Measurements from ENCODE around the gene SNIP1.
A peak's percentile ranks its signal among the peaks of the same experiment; 100 is the strongest.
"Not testable (repeated sequence)": the region's sequence is repeated elsewhere in the genome, so short reads cannot be mapped to it uniquely, and the experiment has no call there.

The SNIP1 gene, protein sequence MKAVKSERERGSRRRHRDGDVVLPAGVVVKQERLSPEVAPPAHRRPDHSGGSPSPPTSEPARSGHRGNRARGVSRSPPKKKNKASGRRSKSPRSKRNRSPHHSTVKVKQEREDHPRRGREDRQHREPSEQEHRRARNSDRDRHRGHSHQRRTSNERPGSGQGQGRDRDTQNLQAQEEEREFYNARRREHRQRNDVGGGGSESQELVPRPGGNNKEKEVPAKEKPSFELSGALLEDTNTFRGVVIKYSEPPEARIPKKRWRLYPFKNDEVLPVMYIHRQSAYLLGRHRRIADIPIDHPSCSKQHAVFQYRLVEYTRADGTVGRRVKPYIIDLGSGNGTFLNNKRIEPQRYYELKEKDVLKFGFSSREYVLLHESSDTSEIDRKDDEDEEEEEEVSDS

DNA sequence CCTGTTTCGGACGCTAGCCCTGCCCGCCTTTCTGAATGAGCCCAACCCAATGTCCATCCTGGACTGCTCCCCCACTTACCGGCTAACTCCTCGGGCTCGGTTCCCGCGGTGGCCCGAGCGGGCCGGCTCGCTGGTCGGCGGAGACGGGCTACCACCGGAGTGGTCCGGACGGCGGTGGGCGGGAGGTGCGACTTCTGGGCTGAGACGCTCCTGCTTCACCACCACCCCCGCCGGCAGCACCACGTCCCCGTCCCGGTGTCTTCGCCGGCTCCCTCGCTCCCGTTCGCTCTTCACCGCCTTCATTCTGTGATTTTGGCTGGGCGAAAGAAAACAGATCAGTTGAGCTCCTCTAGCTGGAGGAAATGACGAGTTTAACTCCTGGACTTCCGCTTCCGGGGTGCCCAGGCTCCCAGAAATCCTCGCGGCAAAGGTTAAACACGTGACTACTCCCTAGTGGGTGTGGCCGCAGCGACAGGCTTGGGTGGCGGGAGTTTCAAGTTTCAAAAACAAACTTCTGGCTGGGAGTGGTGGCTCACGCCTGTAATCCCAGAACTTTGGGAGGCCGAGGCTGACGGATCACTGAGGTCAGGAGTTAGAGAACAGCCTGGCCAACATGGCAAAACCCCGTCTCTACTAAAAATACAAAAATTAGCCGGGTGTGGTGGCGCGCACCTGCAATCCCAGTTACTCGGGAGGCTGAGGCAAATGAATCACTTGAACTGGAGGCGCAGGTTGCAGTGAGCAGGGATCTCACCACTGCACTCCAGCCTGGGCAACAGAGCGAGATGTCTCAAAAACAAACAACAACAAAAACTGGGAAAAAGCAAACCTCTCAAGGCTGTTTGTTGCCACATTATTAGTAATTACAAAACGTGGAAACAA lies at the start of gene SNIP1:
Gene SNIP1, minus strand, starts transcription at position 367 of the 882 bp plus-strand sequence. Its CDS starts 64 bp downstream, at position 303.
- Histone ChIP-seq H3K9me3 (ENCODE audit: control insufficient read depth, low read length) (no peaks in the 10 kb centered on the region), H3K4me3 (ENCODE audit: low read length) (peak within 1 kb of the TSS; percentile 97), H3K4me1 (ENCODE audit: control insufficient read depth, insufficient read depth, low read length) (peaks cover 27% of the 10 kb centered on the region), H3K27me3 (replicated peaks; ENCODE audit: control insufficient read depth, insufficient read depth, low read length) (no peaks in the 10 kb centered on the region), H3K36me3 (ENCODE audit: control insufficient read depth, insufficient read depth, low read length, severe bottlenecking) (peaks cover 16% of the 10 kb centered on the region), H3K9ac (ENCODE audit: low read length) (peak within 1 kb of the TSS; percentile 94)
- DNase-seq (ENCODE audit: low read depth) = peak; percentile 98

GRCh38 chr1:37602750-37603694 lies 48.9 kb upstream of the SNIP1 start:
- no peak overlapping the region for H3K9ac ChIP-seq (ENCODE audit: low read length)
- peak; percentile 81 for DNase-seq (ENCODE audit: low read depth)
- peaks cover 23% of the 10 kb centered on the region for H3K27me3 ChIP-seq (replicated peaks; ENCODE audit: control insufficient read depth, insufficient read depth, low read length)
- no peaks in the 10 kb centered on the region for H3K36me3 ChIP-seq (ENCODE audit: control insufficient read depth, insufficient read depth, low read length, severe bottlenecking)
- no peaks in the 10 kb centered on the region for H3K9me3 ChIP-seq (ENCODE audit: control insufficient read depth, low read length)
- no peak overlapping the region for H3K4me3 ChIP-seq (ENCODE audit: low read length)
- H3K4me1 ChIP-seq (ENCODE audit: control insufficient read depth, insufficient read depth, low read length) = peaks cover 10% of the 10 kb centered on the region

DNA sequence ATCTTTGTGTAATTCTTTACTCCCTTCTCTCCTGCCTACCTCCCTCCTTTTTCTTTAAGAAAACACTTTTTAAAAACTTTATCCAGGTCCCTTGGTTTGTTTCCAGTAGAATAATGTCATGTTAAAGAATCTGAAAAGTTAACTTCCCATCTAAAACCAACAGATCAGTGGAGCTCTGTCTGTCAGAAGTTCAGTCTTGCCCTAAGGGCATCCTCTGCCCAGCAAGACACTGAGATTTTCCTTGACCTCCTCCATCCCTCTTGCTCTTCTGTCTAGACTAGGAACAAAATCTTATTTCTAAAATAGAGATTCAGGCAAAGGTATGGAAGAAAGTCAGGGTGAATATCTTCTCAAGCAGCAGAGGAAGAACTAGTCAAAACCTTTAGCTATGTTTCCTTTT lies 47.3 kb upstream of the SNIP1 start:
- Histone ChIP-seq H3K4me3 (ENCODE audit: low read length) (no peak overlapping the region), H3K4me1 (ENCODE audit: control insufficient read depth, insufficient read depth, low read length) (peaks cover 10% of the 10 kb centered on the region), H3K9me3 (ENCODE audit: control insufficient read depth, low read length) (no peaks in the 10 kb centered on the region), H3K27me3 (replicated peaks; ENCODE audit: control insufficient read depth, insufficient read depth, low read length) (peaks cover 10% of the 10 kb centered on the region), H3K36me3 (ENCODE audit: control insufficient read depth, insufficient read depth, low read length, severe bottlenecking) (no peaks in the 10 kb centered on the region), H3K9ac (ENCODE audit: low read length) (no peak overlapping the region)
- peak; percentile 14 for DNase-seq (ENCODE audit: low read depth)

GRCh38 chr1:37599940-37600339 lies 45.8 kb upstream of the SNIP1 start:
- H3K36me3 ChIP-seq (ENCODE audit: control insufficient read depth, insufficient read depth, low read length, severe bottlenecking) = no peaks in the 10 kb centered on the region
- peaks cover 10% of the 10 kb centered on the region for H3K27me3 ChIP-seq (replicated peaks; ENCODE audit: control insufficient read depth, insufficient read depth, low read length)
- H3K9me3 ChIP-seq (ENCODE audit: control insufficient read depth, low read length) = no peaks in the 10 kb centered on the region
- peaks cover 6% of the 10 kb centered on the region for H3K4me1 ChIP-seq (ENCODE audit: control insufficient read depth, insufficient read depth, low read length)
- no peak for DNase-seq (ENCODE audit: low read depth)
- H3K9ac ChIP-seq (ENCODE audit: low read length) = no peak overlapping the region
- H3K4me3 ChIP-seq (ENCODE audit: low read length) = no peak overlapping the region

GRCh38 chr1:37596182-37596667 lies 42.1 kb upstream of the SNIP1 start:
- Histone ChIP-seq H3K4me1 (ENCODE audit: control insufficient read depth, insufficient read depth, low read length) (peaks cover 35% of the 10 kb centered on the region), H3K36me3 (ENCODE audit: control insufficient read depth, insufficient read depth, low read length, severe bottlenecking) (peaks cover 14% of the 10 kb centered on the region), H3K4me3 (ENCODE audit: low read length) (peak overlapping the region; percentile 100), H3K27me3 (replicated peaks; ENCODE audit: control insufficient read depth, insufficient read depth, low read length) (peaks cover under 1% of the 10 kb centered on the region), H3K9me3 (ENCODE audit: control insufficient read depth, low read length) (no peaks in the 10 kb centered on the region), H3K9ac (ENCODE audit: low read length) (peak overlapping the region; percentile 98)
- no peak for DNase-seq (ENCODE audit: low read depth)

GRCh38 chr1:37595440-37596181 lies 41.5 kb upstream of the SNIP1 start, which contains the start of gene GNL2:
GNL2 (minus strand) TSS chr1:37595937; CDS start chr1:37595822, 115 bp downstream.
- peak within 1 kb of the TSS; percentile 100 for H3K4me3 ChIP-seq (ENCODE audit: low read length)
- peaks cover 20% of the 10 kb centered on the region for H3K36me3 ChIP-seq (ENCODE audit: control insufficient read depth, insufficient read depth, low read length, severe bottlenecking)
- peak within 1 kb of the TSS; percentile 98 for H3K9ac ChIP-seq (ENCODE audit: low read length)
- no peaks in the 10 kb centered on the region for H3K9me3 ChIP-seq (ENCODE audit: control insufficient read depth, low read length)
- peak; percentile 100 for DNase-seq (ENCODE audit: low read depth)
- peaks cover 35% of the 10 kb centered on the region for H3K4me1 ChIP-seq (ENCODE audit: control insufficient read depth, insufficient read depth, low read length)
- H3K27me3 ChIP-seq (replicated peaks; ENCODE audit: control insufficient read depth, insufficient read depth, low read length) = no peaks in the 10 kb centered on the region

- H3K4me3 ChIP-seq (ENCODE audit: low read length) = peak overlapping the region; percentile 100
- H3K27me3 ChIP-seq (replicated peaks; ENCODE audit: control insufficient read depth, insufficient read depth, low read length) = no peaks in the 10 kb centered on the region
- H3K36me3 ChIP-seq (ENCODE audit: control insufficient read depth, insufficient read depth, low read length, severe bottlenecking) = peaks cover 38% of the 10 kb centered on the region
- DNase-seq (ENCODE audit: low read depth) = no peak
- H3K9ac ChIP-seq (ENCODE audit: low read length) = no peak overlapping the region
- peaks cover 35% of the 10 kb centered on the region for H3K4me1 ChIP-seq (ENCODE audit: control insufficient read depth, insufficient read depth, low read length)
- H3K9me3 ChIP-seq (ENCODE audit: control insufficient read depth, low read length) = no peaks in the 10 kb centered on the region
These were observed 39.6 kb upstream of the SNIP1 start for GRCh38 chr1:37593726-37594125.

DNA sequence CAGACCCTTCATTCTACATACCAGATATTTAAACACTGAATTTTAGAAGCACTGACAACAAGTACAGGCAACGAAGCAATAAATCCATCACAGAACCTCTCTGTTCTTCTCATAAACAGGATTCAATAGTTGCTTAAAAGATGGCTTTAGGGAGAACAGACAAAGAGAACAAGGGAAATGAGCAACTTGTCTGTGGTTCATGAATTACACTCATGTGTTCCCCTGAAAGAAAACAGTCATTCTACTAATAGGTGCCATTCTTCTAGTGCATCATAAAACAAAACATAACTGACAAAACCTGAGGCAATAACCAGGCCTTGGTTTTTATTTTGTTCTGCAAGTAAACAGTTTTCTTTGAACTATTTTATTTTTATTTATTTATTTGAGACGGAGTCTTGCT lies 34.8 kb upstream of the SNIP1 start:
- Histone ChIP-seq H3K9me3 (ENCODE audit: control insufficient read depth, low read length) (no peaks in the 10 kb centered on the region), H3K27me3 (replicated peaks; ENCODE audit: control insufficient read depth, insufficient read depth, low read length) (no peaks in the 10 kb centered on the region), H3K9ac (ENCODE audit: low read length) (no peak overlapping the region), H3K4me3 (ENCODE audit: low read length) (no peak overlapping the region), H3K36me3 (ENCODE audit: control insufficient read depth, insufficient read depth, low read length, severe bottlenecking) (peaks cover 75% of the 10 kb centered on the region), H3K4me1 (ENCODE audit: control insufficient read depth, insufficient read depth, low read length) (peaks cover 19% of the 10 kb centered on the region)
- no peak for DNase-seq (ENCODE audit: low read depth)

DNA sequence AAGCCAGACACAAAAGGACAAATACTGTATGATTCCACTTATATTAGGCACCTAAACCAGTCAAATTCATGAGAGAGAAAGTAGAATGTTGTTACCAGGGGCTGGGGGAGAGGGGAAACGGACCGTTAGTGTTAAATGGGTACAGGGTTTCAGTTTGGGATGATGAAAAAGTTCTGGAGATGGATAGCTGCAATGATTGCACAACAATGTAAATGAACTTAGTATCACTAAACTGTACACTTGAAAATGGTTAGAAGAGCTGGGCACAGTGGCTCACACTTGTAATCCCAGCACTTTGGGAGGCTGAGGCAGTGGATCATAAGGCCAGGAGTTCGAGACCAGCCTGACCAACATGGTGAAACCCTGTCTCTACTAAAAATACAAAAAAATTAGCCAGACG lies 30.5 kb upstream of the SNIP1 start:
- not testable (repeated sequence) for DNase-seq (ENCODE audit: low read depth); H3K9me3 ChIP-seq (ENCODE audit: control insufficient read depth, low read length); H3K4me1 ChIP-seq (ENCODE audit: control insufficient read depth, insufficient read depth, low read length); H3K4me3 ChIP-seq (ENCODE audit: low read length); H3K27me3 ChIP-seq (replicated peaks; ENCODE audit: control insufficient read depth, insufficient read depth, low read length); H3K9ac ChIP-seq (ENCODE audit: low read length)
- H3K36me3 ChIP-seq (ENCODE audit: control insufficient read depth, insufficient read depth, low read length, severe bottlenecking) = peaks cover 85% of the 10 kb centered on the region

GRCh38 chr1:37575692-37576091 lies 21.6 kb upstream of the SNIP1 start:
- no peak overlapping the region for H3K4me3 ChIP-seq (ENCODE audit: low read length)
- no peaks in the 10 kb centered on the region for H3K27me3 ChIP-seq (replicated peaks; ENCODE audit: control insufficient read depth, insufficient read depth, low read length)
- peak; percentile 64 for DNase-seq (ENCODE audit: low read depth)
- H3K4me1 ChIP-seq (ENCODE audit: control insufficient read depth, insufficient read depth, low read length) = peaks cover 30% of the 10 kb centered on the region
- H3K36me3 ChIP-seq (ENCODE audit: control insufficient read depth, insufficient read depth, low read length, severe bottlenecking) = peaks cover 87% of the 10 kb centered on the region
- no peaks in the 10 kb centered on the region for H3K9me3 ChIP-seq (ENCODE audit: control insufficient read depth, low read length)
- peak overlapping the region; percentile 13 for H3K9ac ChIP-seq (ENCODE audit: low read length)

Data from adipocyte (in vitro differentiated cells).